H9 (cell line): ENCODE data around the gene CCR1. TPM values are rescaled to one million over a fixed set of nuclear protein-coding genes. Genes with fewer than 3 reads are reported as not detected.

ENCODE experiments used
- DNase-seq: peaks from one replicate; pipeline ENCODE4 v3.0.0-alpha.2; 2017
- H2AFZ ChIP-seq: one replicate; pipeline ENCODE4 v1.6.1; 2013; ENCODE audit warnings: mild to moderate bottlenecking, low read length, control low read depth, moderate library complexity
- H2AK5ac ChIP-seq: 2 replicates; pipeline ENCODE4 v1.6.1; 2013; ENCODE audit warnings: low read length, control low read depth, mixed read lengths; ENCODE audit not compliant: insufficient read length
- H2BK120ac ChIP-seq: one replicate; pipeline ENCODE4 v1.6.1; 2013; ENCODE audit warnings: low read depth, mild to moderate bottlenecking, low read length, control low read depth, inconsistent platforms; ENCODE audit not compliant: poor library complexity, severe bottlenecking
- H2BK12ac ChIP-seq: 2 replicates; pipeline ENCODE4 v1.6.1; 2013; ENCODE audit warnings: low read length, control low read depth, mixed read lengths, low read depth; ENCODE audit not compliant: insufficient read length
- H2BK15ac ChIP-seq: 2 replicates; pipeline ENCODE4 v1.6.1; 2013; ENCODE audit warnings: low read depth, low read length, control low read depth
- H2BK20ac ChIP-seq: one replicate; pipeline ENCODE4 v1.6.1; 2013; ENCODE audit warnings: low read depth, mild to moderate bottlenecking, low read length, control low read depth, inconsistent platforms; ENCODE audit not compliant: poor library complexity, severe bottlenecking
- H2BK5ac ChIP-seq: 2 replicates; pipeline ENCODE4 v1.6.1; 2013; ENCODE audit warnings: low read length, control low read depth, mixed read lengths; ENCODE audit not compliant: insufficient read length
- H3K14ac ChIP-seq: 2 replicates; pipeline ENCODE4 v1.6.1; 2013; ENCODE audit warnings: low read length, control low read depth; ENCODE audit not compliant: insufficient read depth
- H3K18ac ChIP-seq: 2 replicates; pipeline ENCODE4 v1.6.1; 2013; ENCODE audit warnings: low read depth, mild to moderate bottlenecking, mixed read lengths, low read length, control low read depth; ENCODE audit not compliant: insufficient read length
- H3K23ac ChIP-seq: 2 replicates; pipeline ENCODE4 v1.6.1; 2013; ENCODE audit warnings: low read length, control low read depth, mixed read lengths, low read depth; ENCODE audit not compliant: insufficient read length
- H3K23me2 ChIP-seq: 2 replicates; pipeline ENCODE4 v1.6.1; 2013; ENCODE audit warnings: low read depth, mild to moderate bottlenecking, mixed read lengths, low read length, control low read depth; ENCODE audit not compliant: insufficient read length, poor library complexity, severe bottlenecking
- H3K27ac ChIP-seq: 2 replicates; pipeline ENCODE4 v1.5.1; 2013; ENCODE audit warnings: low read length, control low read depth, mixed read lengths, low read depth; ENCODE audit not compliant: insufficient read length
- H3K27me3 ChIP-seq: 2 replicates; pipeline ENCODE4 v1.6.1; 2013; ENCODE audit warnings: low read length, control low read depth, inconsistent platforms; ENCODE audit not compliant: insufficient read depth
- H3K4ac ChIP-seq: 2 replicates; pipeline ENCODE4 v1.6.1; 2013; ENCODE audit warnings: low read depth, mild to moderate bottlenecking, control low read depth, inconsistent platforms, low read length, moderate library complexity
- H3K4me1 ChIP-seq: 2 replicates; pipeline ENCODE4 v1.6.1; 2013; ENCODE audit warnings: low read length, control low read depth, inconsistent platforms; ENCODE audit not compliant: insufficient read depth
- H3K4me2 ChIP-seq: 2 replicates; pipeline ENCODE4 v1.6.1; 2013; ENCODE audit warnings: low read length, control low read depth, mixed read lengths; ENCODE audit not compliant: insufficient read length, insufficient read depth
- H3K56ac ChIP-seq: 2 replicates; pipeline ENCODE4 v1.6.1; 2013; ENCODE audit warnings: low read depth, mild to moderate bottlenecking, mixed read lengths, low read length, control low read depth; ENCODE audit not compliant: insufficient read length
- H3K79me1 ChIP-seq: 2 replicates; pipeline ENCODE4 v1.6.1; 2013; ENCODE audit warnings: low read depth, mild to moderate bottlenecking, moderate library complexity, low read length, control low read depth, inconsistent platforms; ENCODE audit not compliant: insufficient read depth, poor library complexity, severe bottlenecking
- H3K79me2 ChIP-seq: 2 replicates; pipeline ENCODE4 v1.6.1; 2013; ENCODE audit warnings: low read length, control low read depth, inconsistent platforms; ENCODE audit not compliant: insufficient read depth
- H3K9ac ChIP-seq: 2 replicates; pipeline ENCODE4 v1.6.1; 2013; ENCODE audit warnings: low read length, control low read depth, mixed read lengths; ENCODE audit not compliant: insufficient read length; ENCODE audit errors: extremely low read depth
- H3K9me3 ChIP-seq: one replicate; pipeline ENCODE4 v1.6.1; 2013; ENCODE audit warnings: low read depth, low read length, inconsistent platforms; ENCODE audit not compliant: control insufficient read depth
- H3T11ph ChIP-seq: one replicate; pipeline ENCODE4 v1.6.1; 2013; ENCODE audit warnings: mild to moderate bottlenecking, low read length, control low read depth, inconsistent platforms
- H4K20me1 ChIP-seq: one replicate; pipeline ENCODE4 v1.6.1; 2013; ENCODE audit not compliant: control insufficient read depth, insufficient read length, insufficient read depth
- H4K5ac ChIP-seq: 2 replicates; pipeline ENCODE4 v1.6.1; 2013; ENCODE audit warnings: low read depth, mild to moderate bottlenecking, mixed read lengths, low read length, control low read depth; ENCODE audit not compliant: insufficient read length
- H4K8ac ChIP-seq: replicated peaks from 2 replicates; pipeline ENCODE4 v1.6.1; 2013; ENCODE audit warnings: low read length, control low read depth, mixed read lengths, low read depth; ENCODE audit not compliant: insufficient read length
- H4K91ac ChIP-seq: 2 replicates; pipeline ENCODE4 v1.6.1; 2013; ENCODE audit warnings: low read depth, mild to moderate bottlenecking, moderate library complexity, mixed read lengths, low read length, control low read depth; ENCODE audit not compliant: insufficient read length
- H3K27ac Mint-ChIP-seq, 3 experiments: 2 replicates in 2 of 3; 3 replicates in 1 of 3; pipeline ENCODE4 v1.8.0; 2020 to 2021; ENCODE audit warnings: mixed read lengths in 3 of 3, mild to moderate bottlenecking in 1 of 3, moderate library complexity in 1 of 3
- H3K27me3 Mint-ChIP-seq: 2 replicates; pipeline ENCODE4 v1.8.0; 2021; ENCODE audit warnings: low read depth, mild to moderate bottlenecking, moderate library complexity, mixed read lengths
- H3K36me3 Mint-ChIP-seq, 3 experiments: 2 replicates in 2 of 3; 3 replicates in 1 of 3; pipeline ENCODE4 v1.8.0; 2020 to 2021; ENCODE audit warnings: low read depth in 3 of 3, mixed read lengths in 3 of 3; ENCODE audit not compliant: insufficient read depth in 1 of 3
- H3K4me1 Mint-ChIP-seq, 2 experiments: 2 replicates each; pipeline ENCODE4 v1.8.0; 2020; ENCODE audit warnings: mixed read lengths in 2 of 2
- H3K4me3 Mint-ChIP-seq, 2 experiments: 2 replicates in 1 of 2; 3 replicates in 1 of 2; pipeline ENCODE4 v1.8.0; 2020 to 2021; ENCODE audit warnings: mild to moderate bottlenecking in 2 of 2, mixed read lengths in 2 of 2, moderate library complexity in 1 of 2
- H3K9me3 Mint-ChIP-seq, 2 experiments: 2 replicates in 1 of 2; 3 replicates in 1 of 2; pipeline ENCODE4 v1.8.0; 2020; ENCODE audit warnings: mild to moderate bottlenecking in 2 of 2, mixed read lengths in 2 of 2, moderate library complexity in 1 of 2
- WGBS: extraction: QIAGEN DNeasy Blood & Tissue Kit; methylation state at CpG from one replicate; pipeline ENCODE4 v1.1.7; 2013; ENCODE audit warnings: missing lambda C conversion rate, low lambda C conversion rate, mixed read lengths; ENCODE audit not compliant: insufficient read length; ENCODE audit errors: extremely low coverage; 5-methylcytosine and 5-hydroxymethylcytosine counted together
- total RNA-seq: library from RNA; stranded (reverse); gene quantifications from 2 replicates; pipeline ENCODE4 v1.2.1, GENCODE V29; 2021
- TF ChIP-seq, protein P1 (sequence below): fragments of 200-600 bp; sonication (generic); conservative IDR thresholded peaks from 3 replicates; pipeline ENCODE4 v1.8.0; 2021; ENCODE audit warnings: antibody characterized with exemption, mild to moderate bottlenecking

The CCR1 gene
- total RNA-seq, 1 experiment from 2014 or later, result not detected

DNA sequence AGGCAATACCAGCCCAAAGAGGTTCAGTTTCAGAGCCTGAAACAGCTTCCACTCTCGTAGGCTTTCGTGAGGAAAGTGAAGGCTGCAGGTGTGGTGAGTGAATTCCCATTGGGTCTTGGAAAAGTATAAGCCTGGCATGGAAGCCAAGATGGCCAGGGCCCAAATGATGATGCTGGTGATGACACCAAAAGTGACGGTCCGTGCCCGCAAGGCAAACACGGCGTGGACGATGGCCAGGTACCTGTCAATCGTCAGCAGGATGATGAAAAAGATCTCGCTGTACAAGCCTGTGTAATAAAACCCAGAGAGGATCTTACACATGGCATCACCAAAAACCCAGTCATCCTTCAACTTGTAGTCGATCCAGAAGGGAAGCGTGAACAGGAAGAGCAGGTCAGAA, 4.4 kb downstream of the CCR1 start:
- Histone ChIP-seq H2AK5ac (no peak overlapping the region), H2AFZ (no peak overlapping the region), H3K4me2 (no peak overlapping the region), H4K91ac (no peak overlapping the region), H4K5ac (no peak overlapping the region), H3K18ac (no peak overlapping the region), H4K8ac (no peak overlapping the region), H3K23ac (no peak overlapping the region), H2BK20ac (no peak overlapping the region), H3K79me2 (no peaks in the 10 kb centered on the region), H3K9ac (no peak overlapping the region), H3K14ac (no peak overlapping the region), H4K20me1 (no peaks in the 10 kb centered on the region), H3K23me2 (no peaks in the 10 kb centered on the region), H2BK12ac (no peak overlapping the region), H3K56ac (no peak overlapping the region), H3T11ph (no peak overlapping the region), H2BK120ac (no peak overlapping the region), H3K4me1 (0 out of 2 replicates have a peak, but pooled peaks cover 2% of the 10 kb centered on the region), H2BK5ac (no peak overlapping the region), H3K4ac (no peak overlapping the region), H3K27ac (no peak overlapping the region), H2BK15ac (no peak overlapping the region), H3K27me3 (no peaks in the 10 kb centered on the region; the same call in 1 of the 2 replicates), H3K9me3 (no peaks in the 10 kb centered on the region), H3K79me1 (no peaks in the 10 kb centered on the region)
- TF ChIP-seq, protein P1, sequence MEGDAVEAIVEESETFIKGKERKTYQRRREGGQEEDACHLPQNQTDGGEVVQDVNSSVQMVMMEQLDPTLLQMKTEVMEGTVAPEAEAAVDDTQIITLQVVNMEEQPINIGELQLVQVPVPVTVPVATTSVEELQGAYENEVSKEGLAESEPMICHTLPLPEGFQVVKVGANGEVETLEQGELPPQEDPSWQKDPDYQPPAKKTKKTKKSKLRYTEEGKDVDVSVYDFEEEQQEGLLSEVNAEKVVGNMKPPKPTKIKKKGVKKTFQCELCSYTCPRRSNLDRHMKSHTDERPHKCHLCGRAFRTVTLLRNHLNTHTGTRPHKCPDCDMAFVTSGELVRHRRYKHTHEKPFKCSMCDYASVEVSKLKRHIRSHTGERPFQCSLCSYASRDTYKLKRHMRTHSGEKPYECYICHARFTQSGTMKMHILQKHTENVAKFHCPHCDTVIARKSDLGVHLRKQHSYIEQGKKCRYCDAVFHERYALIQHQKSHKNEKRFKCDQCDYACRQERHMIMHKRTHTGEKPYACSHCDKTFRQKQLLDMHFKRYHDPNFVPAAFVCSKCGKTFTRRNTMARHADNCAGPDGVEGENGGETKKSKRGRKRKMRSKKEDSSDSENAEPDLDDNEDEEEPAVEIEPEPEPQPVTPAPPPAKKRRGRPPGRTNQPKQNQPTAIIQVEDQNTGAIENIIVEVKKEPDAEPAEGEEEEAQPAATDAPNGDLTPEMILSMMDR, result no peak
- Mint-ChIP-seq H3K27me3 (peaks cover 7% of the 10 kb centered on the region), H3K9me3 (no peaks in the 10 kb centered on the region), H3K4me1 (peaks cover 11 to 17% of the 10 kb centered on the region in 2 experiments), H3K4me3 (no peak overlapping the region), H3K36me3 (no peaks in the 10 kb centered on the region), H3K27ac (no peak overlapping the region)
- DNase-seq, result no peak
- WGBS, result no CpG with 5 or more reads among the region's 12 CpGs
